GM23338 (cell line): ENCODE data around the gene COL26A1. TPM values are rescaled to one million over a fixed set of nuclear protein-coding genes. Genes with fewer than 3 reads are reported as not detected.

Experiments
- ATAC-seq: fragments of 200-7000 bp; cut with Tn5 transposase; 3 replicates; pipeline ENCODE4 v1.9.1; 2020
- DNase-seq: peaks from one replicate; pipeline ENCODE4 v3.0.0-alpha.2; 2015; ENCODE audit warnings: low spot score
- H2AFZ ChIP-seq: fragments of 200-600 bp; sonication (generic); 2 replicates; pipeline ENCODE4 v1.8.0; 2016; ENCODE audit warnings: antibody characterized with exemption, mild to moderate bottlenecking, moderate library complexity
- H3F3A ChIP-seq: fragments of 200-600 bp; sonication (generic); replicated peaks from 2 replicates; pipeline ENCODE4 v1.8.0; 2017; ENCODE audit warnings: antibody characterized with exemption, mixed run types, low read depth
- H3K27ac ChIP-seq: fragments of 200-600 bp; sonication (generic); 2 replicates; pipeline ENCODE4 v1.6.1; 2016; ENCODE audit warnings: low read depth
- H3K27me3 ChIP-seq: fragments of 200-600 bp; sonication (generic); 2 replicates; pipeline ENCODE4 v1.8.0; 2016; ENCODE audit warnings: mild to moderate bottlenecking, mixed run types, moderate library complexity; ENCODE audit not compliant: insufficient read depth
- H3K36me3 ChIP-seq: fragments of 200-600 bp; sonication (generic); 2 replicates; pipeline ENCODE4 v1.8.0; 2016; ENCODE audit warnings: mild to moderate bottlenecking; ENCODE audit not compliant: insufficient read depth
- H3K4me1 ChIP-seq: fragments of 200-600 bp; sonication (generic); 2 replicates; pipeline ENCODE4 v1.8.0; 2016; ENCODE audit warnings: mild to moderate bottlenecking, moderate library complexity; ENCODE audit not compliant: insufficient read depth
- H3K4me2 ChIP-seq: fragments of 200-600 bp; sonication (generic); 2 replicates; pipeline ENCODE4 v1.7.1; 2017; ENCODE audit warnings: mixed run types
- H3K4me3 ChIP-seq: fragments of 200-600 bp; sonication (generic); 2 replicates; pipeline ENCODE4 v1.6.1; 2016; ENCODE audit warnings: mixed run types
- H3K79me2 ChIP-seq: fragments of 200-600 bp; sonication (generic); replicated peaks from 2 replicates; pipeline ENCODE4 v1.8.0; 2017; ENCODE audit warnings: mild to moderate bottlenecking; ENCODE audit not compliant: insufficient read depth
- H3K9me2 ChIP-seq: fragments of 200-600 bp; sonication (generic); 2 replicates; pipeline ENCODE4 v1.8.0; 2017; ENCODE audit not compliant: insufficient read depth
- H4K20me1 ChIP-seq: fragments of 200-600 bp; sonication (generic); replicated peaks from 2 replicates; pipeline ENCODE4 v1.8.0; 2017; ENCODE audit warnings: mild to moderate bottlenecking; ENCODE audit not compliant: insufficient read depth
- H3K27ac Mint-ChIP-seq: 2 replicates; pipeline ENCODE4 v1.8.0; 2020; ENCODE audit warnings: inconsistent platforms, mild to moderate bottlenecking, moderate library complexity, mixed read lengths
- H3K27me3 Mint-ChIP-seq: 3 replicates; pipeline ENCODE4 v1.8.0; 2022; ENCODE audit warnings: low read depth, mild to moderate bottlenecking, moderate library complexity, mixed read lengths, inconsistent platforms; ENCODE audit not compliant: insufficient read depth, poor library complexity
- H3K36me3 Mint-ChIP-seq: 3 replicates; pipeline ENCODE4 v1.8.0; 2021; ENCODE audit warnings: low read depth, mild to moderate bottlenecking, inconsistent platforms, moderate library complexity, mixed read lengths
- H3K4me1 Mint-ChIP-seq: 3 replicates; pipeline ENCODE4 v1.8.0; 2020; ENCODE audit warnings: mild to moderate bottlenecking, inconsistent platforms, mixed read lengths
- H3K4me3 Mint-ChIP-seq: 3 replicates; pipeline ENCODE4 v1.8.0; 2021; ENCODE audit warnings: moderate library complexity, mild to moderate bottlenecking, inconsistent platforms, mixed read lengths
- H3K9me3 Mint-ChIP-seq: 3 replicates; pipeline ENCODE4 v1.8.0; 2020; ENCODE audit warnings: moderate library complexity, mild to moderate bottlenecking, inconsistent platforms, mixed read lengths
- CTCF ChIP-seq, 2 experiments: fragments of 200-600 bp in 1 of 2; sonication (generic) in 1 of 2; conservative IDR thresholded peaks; 2 replicates each; pipeline versions ENCODE4 v1.5.1 to v1.6.1; 2016 to 2017; ENCODE audit warnings: antibody characterized with exemption in 2 of 2, low read depth in 2 of 2, mild to moderate bottlenecking in 2 of 2, moderate library complexity in 1 of 2
- EZH2 ChIP-seq: fragments of 200-600 bp; sonication (generic); IDR thresholded peaks from one replicate; pipeline ENCODE4 v1.8.0; 2017; ENCODE audit warnings: antibody characterized with exemption, mild to moderate bottlenecking, low read depth; ENCODE audit not compliant: unreplicated experiment
- EZH2phosphoT487 ChIP-seq: fragments of 200-600 bp; sonication (generic); IDR thresholded peaks from one replicate; pipeline ENCODE4 v1.8.1; 2018; ENCODE audit warnings: antibody characterized with exemption; ENCODE audit not compliant: unreplicated experiment
- JUNB ChIP-seq: IDR thresholded peaks from one replicate; pipeline ENCODE4 v1.6.1; 2016; ENCODE audit warnings: antibody characterized with exemption; ENCODE audit not compliant: unreplicated experiment
- POLR2AphosphoS5 ChIP-seq: IDR thresholded peaks from 2 replicates; pipeline ENCODE4 v1.6.1; 2016; ENCODE audit warnings: antibody characterized with exemption, low read depth
- REST ChIP-seq: IDR thresholded peaks from one replicate; pipeline ENCODE4 v1.6.1; 2018; ENCODE audit warnings: antibody characterized with exemption; ENCODE audit not compliant: unreplicated experiment
- STAT1 ChIP-seq: IDR thresholded peaks from one replicate; pipeline ENCODE4 v1.6.1; 2016; ENCODE audit warnings: antibody characterized with exemption; ENCODE audit not compliant: unreplicated experiment
- ZNF114 ChIP-seq: fragments of 250-450 bp; sonication (Bioruptor Pico); IDR thresholded peaks from 2 replicates; pipeline ENCODE4 v1.5.0; 2020; ENCODE audit warnings: mild to moderate bottlenecking, moderate library complexity
- ZNF331 ChIP-seq: fragments of 250-450 bp; sonication (Bioruptor Pico); IDR thresholded peaks from 2 replicates; pipeline ENCODE4 v1.5.0; 2020; ENCODE audit warnings: low read depth, mild to moderate bottlenecking, moderate library complexity
- polyA plus RNA-seq: library from polyadenylated mRNA; unstranded; fragments of >200 nt; fragmentation: Nextera tagmentation; extraction: Ambion mirVana; gene quantifications from 2 replicates; pipeline ENCODE4 v1.2.1, GENCODE V29; 2016
- total RNA-seq: library from RNA; depleted of rRNA; stranded (reverse); fragments of >200 nt; shearing (Covaris generic); gene quantifications from 2 replicates; pipeline ENCODE4 v1.2.3, GENCODE V29; 2014
- TF ChIP-seq, protein P1 (sequence below): IDR thresholded peaks from 2 replicates; pipeline ENCODE4 v1.6.1; 2016; ENCODE audit warnings: antibody characterized with exemption

COL26A1 gene
- total and polyA plus RNA-seq, 2 experiments from 2014 or later = 17.8 to 55.0 TPM

- TF ChIP-seq EZH2 (no peak), CTCF (conservative IDR thresholded peaks at IDR 0.05; ENCODE audit: low read depth in 2 of 2) (no peak), POLR2AphosphoS5 (no peak)
- TF ChIP-seq, protein P1, sequence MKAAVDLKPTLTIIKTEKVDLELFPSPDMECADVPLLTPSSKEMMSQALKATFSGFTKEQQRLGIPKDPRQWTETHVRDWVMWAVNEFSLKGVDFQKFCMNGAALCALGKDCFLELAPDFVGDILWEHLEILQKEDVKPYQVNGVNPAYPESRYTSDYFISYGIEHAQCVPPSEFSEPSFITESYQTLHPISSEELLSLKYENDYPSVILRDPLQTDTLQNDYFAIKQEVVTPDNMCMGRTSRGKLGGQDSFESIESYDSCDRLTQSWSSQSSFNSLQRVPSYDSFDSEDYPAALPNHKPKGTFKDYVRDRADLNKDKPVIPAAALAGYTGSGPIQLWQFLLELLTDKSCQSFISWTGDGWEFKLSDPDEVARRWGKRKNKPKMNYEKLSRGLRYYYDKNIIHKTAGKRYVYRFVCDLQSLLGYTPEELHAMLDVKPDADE = no peak
Measured at GRCh38 chr7:101522021-101522420, 159.3 kb downstream of the COL26A1 start (continued).

- no peak for DNase-seq
- Histone ChIP-seq H3K27me3 (no peaks in the 10 kb centered on the region), H3K79me2 (no peaks in the 10 kb centered on the region), H3K27ac (no peak overlapping the region), H3K4me2 (no peak overlapping the region), H4K20me1 (no peaks in the 10 kb centered on the region), H3K9me2 (no peaks in the 10 kb centered on the region), H3K36me3 (no peaks in the 10 kb centered on the region), H3K4me3 (no peak overlapping the region), H2AFZ (no peak overlapping the region), H3F3A (no peaks in the 10 kb centered on the region), H3K4me1 (no peaks in the 10 kb centered on the region)
- H3K27me3 Mint-ChIP-seq = no peaks in the 10 kb centered on the region
- no peak overlapping the region for H3K27ac Mint-ChIP-seq
- no peaks in the 10 kb centered on the region; the same call in 2 of the 3 replicates for H3K4me1 Mint-ChIP-seq
- no peak overlapping the region for H3K4me3 Mint-ChIP-seq
- no peak for TF ChIP-seq CTCF (conservative IDR thresholded peaks at IDR 0.05; ENCODE audit: low read depth in 2 of 2)
- ATAC-seq = no peak
- peaks cover 8% of the 10 kb centered on the region; the same call in 1 of the 3 replicates for H3K36me3 Mint-ChIP-seq
- no peaks in the 10 kb centered on the region for H3K9me3 Mint-ChIP-seq
Measured at GRCh38 chr7:101527844-101528667, 165.4 kb downstream of the COL26A1 start.

DNA sequence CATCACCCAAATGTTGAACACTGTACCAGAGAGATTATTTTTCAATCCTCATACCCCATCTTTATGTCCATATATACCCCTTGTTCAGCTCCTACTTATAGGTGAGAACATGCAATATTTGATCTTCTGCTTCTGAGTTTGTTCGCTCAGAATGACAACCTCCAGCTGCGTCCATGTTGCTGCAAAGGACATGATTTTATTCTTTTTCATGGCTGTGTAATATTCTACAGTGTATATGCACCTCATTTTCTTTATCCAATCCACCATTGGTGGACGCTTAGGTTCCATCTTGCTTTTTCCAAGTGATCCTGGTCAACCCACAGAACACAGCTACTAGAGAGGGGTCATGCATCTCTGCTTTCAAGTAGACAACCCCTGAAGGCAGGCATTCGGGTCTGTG lies 166.9 kb downstream of the COL26A1 start:
- Histone ChIP-seq H3K27ac (no peak overlapping the region), H3K4me2 (no peak overlapping the region), H3K4me1 (no peaks in the 10 kb centered on the region), H3K27me3 (no peaks in the 10 kb centered on the region), H3F3A (no peaks in the 10 kb centered on the region), H3K36me3 (no peaks in the 10 kb centered on the region), H3K79me2 (no peaks in the 10 kb centered on the region), H3K9me2 (no peaks in the 10 kb centered on the region), H4K20me1 (no peaks in the 10 kb centered on the region), H3K4me3 (no peak overlapping the region), H2AFZ (no peak overlapping the region)
- peaks cover 2% of the 10 kb centered on the region for H3K27me3 Mint-ChIP-seq
- DNase-seq (no peak), ATAC-seq (no peak)
- no peaks in the 10 kb centered on the region; the same call in 2 of the 3 replicates for H3K4me1 Mint-ChIP-seq
- H3K9me3 Mint-ChIP-seq = no peaks in the 10 kb centered on the region
- no peak overlapping the region for H3K27ac Mint-ChIP-seq
- H3K36me3 Mint-ChIP-seq = peaks cover 8% of the 10 kb centered on the region; the same call in 1 of the 3 replicates
- no peak overlapping the region for H3K4me3 Mint-ChIP-seq
- no peak for TF ChIP-seq EZH2phosphoT487
- no peak for TF ChIP-seq REST
- TF ChIP-seq JUNB = no peak
- no peak for TF ChIP-seq ZNF114 (CRISPR knock-in tag)
- TF ChIP-seq ZNF331 = no peak
- no peak for TF ChIP-seq EZH2
- TF ChIP-seq STAT1 = no peak
